Fibroblast of skin of back (primary cell): ENCODE data around the gene SEBOX.
A peak's percentile ranks its signal among the peaks of the same experiment; 100 is the strongest.

Experiments used
- DNase-seq: peaks from one replicate; pipeline ENCODE4 v3.0.0-alpha.2; 2013

SEBOX gene

DNA sequence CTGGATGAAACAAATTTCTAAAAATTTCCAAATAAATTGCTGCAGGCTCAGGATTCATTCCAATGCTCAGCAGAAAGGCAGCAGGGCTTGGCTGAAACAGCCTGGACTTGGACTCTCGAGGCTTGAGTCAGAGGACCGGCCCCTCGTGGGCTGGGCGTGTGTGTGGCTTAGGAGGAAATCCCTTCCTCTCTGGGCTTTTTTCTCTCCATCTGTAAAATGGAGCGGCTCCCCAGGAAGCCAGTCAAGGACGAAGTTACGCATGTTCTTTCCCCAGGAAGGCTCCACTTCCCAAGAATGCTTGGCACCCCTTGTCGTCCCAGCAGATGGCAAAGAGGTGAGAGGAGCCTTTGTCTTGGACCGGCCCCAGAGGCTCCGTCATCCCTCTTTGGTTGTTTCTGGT is 27.5 kb upstream of the SEBOX start:
- no peak for DNase-seq

DNA sequence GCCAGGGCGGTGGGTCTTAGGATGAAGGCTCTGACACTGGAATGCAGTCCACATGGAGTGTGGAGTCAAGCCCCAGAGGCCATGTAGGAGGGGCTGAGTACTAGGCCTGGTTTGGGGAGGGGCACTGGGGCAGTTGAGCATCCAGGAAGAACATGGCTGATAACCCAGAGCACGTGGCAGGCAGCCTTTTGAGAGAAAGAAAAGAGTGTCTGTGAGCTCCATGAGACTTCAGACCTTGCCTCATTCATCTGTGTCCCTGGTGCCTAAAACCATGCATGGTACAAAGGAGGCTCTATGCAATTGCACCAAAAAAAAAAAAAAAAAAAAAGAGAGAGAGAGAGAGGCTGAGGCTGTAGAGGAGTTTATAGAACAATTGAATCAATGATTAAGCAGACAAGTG is 26.4 kb upstream of the SEBOX start:
- no peak for DNase-seq

DNA sequence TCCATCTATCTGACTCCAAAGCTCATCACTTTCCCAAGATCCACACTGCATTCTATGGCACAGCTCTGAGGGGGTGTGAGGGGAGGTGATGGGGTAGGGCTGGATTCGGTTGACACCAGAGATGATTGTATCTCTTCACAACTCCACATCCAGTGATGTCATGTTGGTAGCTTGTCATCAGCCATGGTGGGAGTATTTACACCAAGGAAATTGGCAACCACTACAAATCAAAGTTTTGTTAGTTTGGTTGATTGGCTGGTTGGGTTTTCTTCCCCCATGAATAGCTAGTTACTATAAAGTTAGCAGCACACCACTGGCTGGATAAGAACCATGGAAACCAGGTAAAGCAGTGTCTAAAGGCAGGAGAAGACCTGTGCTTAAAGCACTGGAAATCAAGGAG is 26.0 kb upstream of the SEBOX start:
- no peak for DNase-seq

- no peak for DNase-seq
Measured at GRCh38 chr17:28390563-28390962, 25.6 kb upstream of the SEBOX start.

DNA sequence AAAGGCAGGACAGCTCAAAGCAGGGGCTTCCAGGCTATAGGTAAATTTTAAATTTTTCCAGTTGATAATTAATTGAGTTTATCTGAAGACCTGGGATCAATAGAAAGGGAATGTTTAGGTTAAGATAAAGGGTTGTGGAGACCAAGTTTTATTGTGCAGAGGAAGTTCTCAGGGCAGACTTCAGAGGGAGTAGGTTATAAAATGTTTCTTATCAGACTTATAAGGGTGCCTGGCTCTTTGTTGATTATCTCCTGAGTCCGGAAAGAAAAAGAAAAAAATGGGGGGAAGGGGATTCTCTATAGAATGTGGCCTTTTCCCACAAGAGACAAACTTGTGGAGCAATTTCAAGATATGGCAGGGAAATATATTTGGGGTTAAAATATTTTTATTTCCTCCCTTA is 25.1 kb upstream of the SEBOX start:
- no peak for DNase-seq

- DNase-seq: no peak
Measured at GRCh38 chr17:28388106-28388505, 23.1 kb upstream of the SEBOX start.

DNA sequence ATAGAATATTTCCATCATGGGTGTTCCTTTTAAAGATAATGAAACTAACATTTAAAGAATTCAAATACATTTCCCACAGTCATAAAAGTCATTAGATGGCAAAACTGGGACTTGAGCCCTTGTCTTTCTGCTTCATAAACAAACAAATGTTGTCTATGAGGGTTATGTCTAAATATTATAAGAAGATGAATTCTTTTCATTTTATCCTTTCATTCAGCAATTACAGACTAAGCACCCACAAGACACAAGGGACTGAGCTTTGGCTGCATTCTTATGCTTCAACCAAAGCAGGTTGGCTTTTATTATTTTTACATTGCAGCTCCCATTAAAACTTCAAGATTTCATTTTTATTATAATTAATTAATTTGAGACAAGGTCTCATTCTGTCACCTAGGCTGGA is 21.4 kb upstream of the SEBOX start:
- no peak for DNase-seq

DNA sequence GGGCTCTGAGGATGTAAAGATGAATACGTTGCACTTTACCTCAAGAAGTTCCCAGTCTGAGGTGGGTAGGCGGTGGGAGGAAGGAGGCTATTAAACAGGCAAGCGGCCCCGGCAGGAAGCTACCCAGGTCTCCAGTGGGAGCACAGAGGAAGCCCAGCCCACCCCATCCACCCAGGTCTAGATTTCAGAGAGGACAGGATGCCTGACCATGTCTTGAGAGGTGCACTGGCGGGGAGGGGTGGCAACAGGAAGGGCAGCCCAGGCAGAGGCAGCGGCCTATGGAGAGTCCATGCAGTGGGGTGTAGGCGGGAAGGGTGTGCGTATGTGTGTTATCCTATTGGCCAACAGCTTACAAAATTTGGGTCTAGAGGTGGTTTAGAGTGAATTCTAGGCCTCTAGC is 20.4 kb upstream of the SEBOX start:
- no peak for DNase-seq

- DNase-seq: no peak
Measured at GRCh38 chr17:28385037-28385400, 20.0 kb upstream of the SEBOX start.

- DNase-seq: no peak
Measured at GRCh38 chr17:28384281-28385036, 19.5 kb upstream of the SEBOX start.

DNA sequence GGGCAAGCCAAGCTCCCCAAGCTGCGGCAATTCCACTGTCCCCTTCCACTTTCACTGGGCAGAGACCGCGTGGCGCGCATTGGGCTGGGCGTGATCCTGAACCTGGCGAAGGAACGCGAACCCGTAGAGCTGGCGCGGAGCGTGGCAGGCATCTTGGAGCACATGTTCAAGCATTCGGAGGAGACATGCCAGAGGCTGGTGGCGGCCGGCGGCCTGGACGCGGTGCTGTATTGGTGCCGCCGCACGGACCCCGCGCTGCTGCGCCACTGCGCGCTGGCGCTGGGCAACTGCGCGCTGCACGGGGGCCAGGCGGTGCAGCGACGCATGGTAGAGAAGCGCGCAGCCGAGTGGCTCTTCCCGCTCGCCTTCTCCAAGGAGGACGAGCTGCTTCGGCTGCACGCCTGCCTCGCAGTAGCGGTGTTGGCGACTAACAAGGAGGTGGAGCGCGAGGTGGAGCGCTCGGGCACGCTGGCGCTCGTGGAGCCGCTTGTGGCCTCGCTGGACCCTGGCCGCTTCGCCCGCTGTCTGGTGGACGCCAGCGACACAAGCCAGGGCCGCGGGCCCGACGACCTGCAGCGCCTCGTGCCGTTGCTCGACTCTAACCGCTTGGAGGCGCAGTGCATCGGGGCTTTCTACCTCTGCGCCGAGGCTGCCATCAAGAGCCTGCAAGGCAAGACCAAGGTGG is 16.3 kb upstream of the SEBOX start:
- no peak for DNase-seq

GRCh38 chr17:28379814-28380801 is 15.1 kb upstream of the SEBOX start:
- DNase-seq: peak; percentile 16

- DNase-seq: no peak
Measured at GRCh38 chr17:28372945-28373274, 7.9 kb upstream of the SEBOX start.

GRCh38 chr17:28372203-28372944 is 7.4 kb upstream of the SEBOX start:
- peak; percentile 27 for DNase-seq

DNA sequence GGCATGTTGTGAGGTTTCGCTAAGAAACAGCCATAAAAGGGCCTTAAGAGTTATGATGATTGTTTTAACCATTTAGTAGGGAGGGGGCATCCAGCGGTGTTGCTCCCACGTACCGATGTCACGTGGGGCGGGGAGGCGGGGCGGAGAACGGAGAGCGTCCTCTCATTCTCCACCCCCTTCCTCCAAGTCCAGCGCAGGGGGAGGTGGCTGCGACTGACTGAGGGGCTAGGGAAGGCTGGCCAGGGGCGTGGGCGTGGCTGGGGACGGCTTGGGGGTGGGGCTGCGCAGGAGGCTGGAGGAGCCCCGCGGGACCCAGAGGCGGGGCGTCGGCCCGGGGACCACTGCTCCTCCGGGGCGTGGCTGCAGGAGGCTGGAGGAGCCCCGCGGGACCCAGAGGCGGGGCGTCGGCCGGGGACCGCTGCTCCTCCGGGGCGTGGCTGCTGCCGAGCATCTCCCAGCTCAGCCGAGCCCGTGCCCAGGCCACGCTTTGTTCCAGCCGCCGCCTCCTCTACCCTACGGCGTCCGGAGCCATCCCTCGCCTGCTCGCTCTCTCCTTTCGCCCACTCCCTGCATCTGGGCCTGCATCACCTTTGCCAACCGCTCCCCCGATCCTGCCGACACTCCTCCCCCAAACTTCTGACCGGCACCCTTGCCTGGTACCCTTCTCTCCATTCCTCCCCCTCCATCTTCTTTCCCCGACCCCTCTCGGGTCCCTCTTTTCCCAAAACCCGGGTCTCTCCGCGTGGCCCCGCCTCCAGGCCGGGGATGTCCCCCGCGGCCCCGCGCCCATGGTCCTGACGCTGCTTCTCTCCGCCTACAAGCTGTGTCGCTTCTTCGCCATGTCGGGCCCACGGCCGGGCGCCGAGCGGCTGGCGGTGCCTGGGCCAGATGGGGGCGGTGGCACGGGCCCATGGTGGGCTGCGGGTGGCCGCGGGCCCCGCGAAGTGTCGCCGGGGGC is 6.5 kb upstream of the SEBOX start, which contains the start of gene SARM1:
SARM1 (plus strand) TSS at position 450 of the 958 bp plus-strand sequence; CDS start at position 789, 339 bp downstream.
- peak; percentile 93 for DNase-seq

- no peak for DNase-seq
Measured at GRCh38 chr17:28370744-28371103, 5.7 kb upstream of the SEBOX start.

- DNase-seq: peak; percentile 50
Measured at GRCh38 chr17:28370035-28370743, 5.2 kb upstream of the SEBOX start, which contains the start of gene VTN. VTN (minus strand) TSS chr17:28370307; CDS start chr17:28370203, 104 bp downstream.

GRCh38 chr17:28369684-28370034 is 4.7 kb upstream of the SEBOX start:
- no peak for DNase-seq

DNA sequence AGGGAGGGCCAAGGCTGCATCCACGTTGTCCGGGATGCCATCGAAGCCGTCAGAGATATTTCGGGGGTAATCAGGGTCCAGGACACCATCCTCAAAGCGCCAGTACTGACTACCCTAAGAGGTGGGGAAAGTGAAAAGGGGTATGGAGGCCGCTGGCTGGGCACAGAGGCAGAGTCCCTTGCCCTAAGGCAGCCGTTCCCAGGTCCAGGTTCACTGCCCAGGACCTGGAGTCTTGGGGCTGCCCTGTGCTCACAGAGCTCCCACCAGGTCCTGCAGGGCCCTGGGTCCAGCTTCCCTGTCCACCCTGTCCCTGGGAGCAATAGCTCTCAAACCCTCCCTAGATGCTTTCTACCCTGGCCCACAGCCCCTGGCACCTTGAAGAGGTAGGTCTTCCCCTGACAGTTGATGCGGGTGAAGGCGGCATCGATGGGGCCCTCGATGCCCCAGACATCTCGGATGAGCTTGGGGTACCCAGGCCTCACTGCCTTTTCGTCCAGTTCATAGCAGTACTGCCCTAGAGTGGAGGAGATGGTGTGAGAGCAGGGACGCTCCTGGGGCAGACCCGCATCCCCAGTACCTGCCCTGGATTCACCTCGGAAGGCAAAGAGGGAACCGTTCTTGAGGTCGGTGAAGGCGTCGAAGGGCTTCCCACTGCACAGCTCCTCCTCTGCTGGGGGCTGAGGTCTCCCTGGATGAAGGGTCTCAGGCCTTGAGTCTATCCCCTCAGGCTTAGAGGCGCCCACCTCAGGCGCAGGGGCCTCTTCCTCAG is 4.1 kb upstream of the SEBOX start:
- no peak for DNase-seq

- no peak for DNase-seq
Measured at GRCh38 chr17:28368306-28368831, 3.4 kb upstream of the SEBOX start.
